OCI-LY3 (cell line): Measurements from ENCODE around the gene S100A7.

Source experiments
- H2AFZ ChIP-seq: fragments of 200-600, 300-600 bp; shearing (Covaris generic); 2 replicates; pipeline ENCODE4 v1.6.0; 2014; ENCODE audit warnings: antibody characterized with exemption, low read depth, low read length
- H3K27ac ChIP-seq: fragments of 200-600, 300-600 bp; sonication (generic); 2 replicates; pipeline ENCODE4 v1.5.1; 2014; ENCODE audit warnings: mild to moderate bottlenecking, low read length, moderate library complexity, mixed read lengths
- H3K27me3 ChIP-seq: fragments of 200-600, 300-600 bp; sonication (generic); 2 replicates; pipeline ENCODE4 v1.6.1; 2014; ENCODE audit warnings: low read depth, low read length, mixed read lengths
- H3K36me3 ChIP-seq: fragments of 200-600, 300-600 bp; sonication (generic); replicated peaks from 2 replicates; pipeline ENCODE3; 2014; ENCODE audit warnings: low read depth, low read length, mixed read lengths
- H3K4me1 ChIP-seq: fragments of 300-600, 200-600 bp; sonication (generic); 2 replicates; pipeline ENCODE4 v1.6.1; 2014; ENCODE audit warnings: low read length, mixed read lengths
- H3K4me2 ChIP-seq: fragments of 200-600, 300-600 bp; sonication (generic); 2 replicates; pipeline ENCODE4 v1.6.1; 2014; ENCODE audit warnings: low read length, mixed read lengths
- H3K4me3 ChIP-seq: fragments of 300-600, 200-600 bp; sonication (generic); 2 replicates; pipeline ENCODE4 v1.5.1; 2014; ENCODE audit warnings: antibody characterized with exemption, mild to moderate bottlenecking, low read length, moderate library complexity
- H3K79me2 ChIP-seq: fragments of 300-600, 200-600 bp; shearing (Covaris generic); 2 replicates; pipeline ENCODE4 v1.6.1; 2014; ENCODE audit warnings: mild to moderate bottlenecking, low read length, mixed read lengths
- H3K9ac ChIP-seq: fragments of 300-600, 200-600 bp; shearing (Covaris generic); 2 replicates; pipeline ENCODE4 v1.6.0; 2014; ENCODE audit warnings: mild to moderate bottlenecking, low read length, moderate library complexity
- H3K9me3 ChIP-seq: fragments of 200-600, 300-600 bp; shearing (Covaris generic); 2 replicates; pipeline ENCODE4 v1.6.1; 2014; ENCODE audit warnings: low read length, mixed read lengths; ENCODE audit not compliant: insufficient read depth
- H4K20me1 ChIP-seq: fragments of 200-600, 300-600 bp; sonication (generic); 2 replicates; pipeline ENCODE4 v1.6.1; 2016; ENCODE audit warnings: low read length, mixed read lengths; ENCODE audit not compliant: insufficient read depth
- EZH2phosphoT487 ChIP-seq: fragments of 200-600 bp; shearing (Covaris generic); IDR thresholded peaks from 2 replicates; pipeline ENCODE4 v1.6.1; 2018; ENCODE audit warnings: antibody characterized with exemption, mixed run types, low read depth
- TF ChIP-seq, protein P1 (sequence below): fragments of 200-600, 300-600 bp; sonication (generic); IDR thresholded peaks from 2 replicates; pipeline ENCODE4 v1.5.1; 2014; ENCODE audit warnings: antibody characterized with exemption, low read length, low read depth

Gene S100A7

DNA sequence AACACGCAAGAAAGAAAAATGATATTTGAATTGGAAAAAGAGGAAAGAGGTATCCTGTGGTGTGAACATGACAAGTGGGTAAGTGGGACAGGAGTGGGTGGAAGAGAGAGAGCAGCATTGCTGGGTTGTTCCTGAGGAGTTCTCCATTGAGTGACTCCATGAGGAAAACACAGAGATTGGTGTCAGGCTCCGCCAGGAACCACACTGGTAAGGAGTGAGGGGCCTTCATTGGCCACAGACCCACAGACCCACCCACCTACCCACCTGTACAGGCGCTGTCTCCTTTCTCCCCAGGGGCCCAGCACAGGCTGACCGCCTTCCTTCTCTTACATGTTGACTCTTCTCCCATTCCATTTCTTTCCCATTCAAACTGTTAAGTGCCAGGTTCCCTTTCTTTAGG is 23.2 kb downstream of the S100A7 start:
- no peak overlapping the region for H3K27ac ChIP-seq
- H3K79me2 ChIP-seq, result no peaks in the 10 kb centered on the region
- TF ChIP-seq EZH2phosphoT487, result no peak
- TF ChIP-seq, protein P1, sequence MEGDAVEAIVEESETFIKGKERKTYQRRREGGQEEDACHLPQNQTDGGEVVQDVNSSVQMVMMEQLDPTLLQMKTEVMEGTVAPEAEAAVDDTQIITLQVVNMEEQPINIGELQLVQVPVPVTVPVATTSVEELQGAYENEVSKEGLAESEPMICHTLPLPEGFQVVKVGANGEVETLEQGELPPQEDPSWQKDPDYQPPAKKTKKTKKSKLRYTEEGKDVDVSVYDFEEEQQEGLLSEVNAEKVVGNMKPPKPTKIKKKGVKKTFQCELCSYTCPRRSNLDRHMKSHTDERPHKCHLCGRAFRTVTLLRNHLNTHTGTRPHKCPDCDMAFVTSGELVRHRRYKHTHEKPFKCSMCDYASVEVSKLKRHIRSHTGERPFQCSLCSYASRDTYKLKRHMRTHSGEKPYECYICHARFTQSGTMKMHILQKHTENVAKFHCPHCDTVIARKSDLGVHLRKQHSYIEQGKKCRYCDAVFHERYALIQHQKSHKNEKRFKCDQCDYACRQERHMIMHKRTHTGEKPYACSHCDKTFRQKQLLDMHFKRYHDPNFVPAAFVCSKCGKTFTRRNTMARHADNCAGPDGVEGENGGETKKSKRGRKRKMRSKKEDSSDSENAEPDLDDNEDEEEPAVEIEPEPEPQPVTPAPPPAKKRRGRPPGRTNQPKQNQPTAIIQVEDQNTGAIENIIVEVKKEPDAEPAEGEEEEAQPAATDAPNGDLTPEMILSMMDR, result no peak
- peaks cover 67% of the 10 kb centered on the region for H3K27me3 ChIP-seq
- H3K4me3 ChIP-seq, result no peak overlapping the region
- H3K36me3 ChIP-seq, result no peaks in the 10 kb centered on the region
- H2AFZ ChIP-seq, result no peak overlapping the region
- H3K9me3 ChIP-seq, result no peaks in the 10 kb centered on the region
- no peaks in the 10 kb centered on the region for H4K20me1 ChIP-seq
- no peaks in the 10 kb centered on the region for H3K4me1 ChIP-seq
- no peak overlapping the region for H3K4me2 ChIP-seq
- no peak overlapping the region for H3K9ac ChIP-seq

DNA sequence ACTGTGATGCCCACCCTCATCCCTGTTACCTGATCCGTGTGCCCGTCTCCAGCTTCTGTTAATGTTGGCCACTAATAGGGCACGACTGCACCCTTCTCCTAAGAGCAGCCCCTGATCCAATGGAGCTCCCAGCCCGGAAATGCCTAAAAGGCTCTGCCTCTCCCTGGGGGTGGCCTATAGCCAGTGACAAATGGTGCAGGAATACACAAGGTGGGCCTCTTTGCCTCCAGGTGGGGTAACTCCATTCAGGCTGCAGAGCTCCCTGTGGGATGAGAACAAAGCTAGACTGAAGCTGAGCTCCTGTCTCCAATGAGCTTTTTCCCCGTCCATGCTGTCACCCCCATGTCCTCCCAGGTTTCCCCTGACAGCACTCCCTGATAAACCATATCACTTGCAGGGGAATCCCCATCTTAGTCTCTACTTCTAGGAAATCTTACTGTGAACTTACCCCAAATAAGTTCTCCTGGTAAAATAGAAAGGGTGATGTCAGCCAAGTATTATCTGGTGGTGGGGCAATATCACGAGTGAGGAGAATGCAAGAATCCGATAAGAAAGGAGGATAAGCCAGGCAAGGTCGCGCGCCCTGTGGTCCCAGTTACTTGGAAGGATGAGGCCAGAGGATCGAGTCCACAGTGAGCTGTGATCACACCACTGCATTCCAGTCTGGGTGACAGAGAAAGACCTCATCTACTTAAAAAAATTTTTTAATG is 25.6 kb downstream of the S100A7 start:
- no peak overlapping the region for H3K9ac ChIP-seq
- no peaks in the 10 kb centered on the region for H3K79me2 ChIP-seq
- H3K4me2 ChIP-seq, result no peak overlapping the region
- H3K27ac ChIP-seq, result no peak overlapping the region
- no peaks in the 10 kb centered on the region for H4K20me1 ChIP-seq
- H2AFZ ChIP-seq, result no peak overlapping the region
- no peak overlapping the region for H3K4me3 ChIP-seq
- H3K9me3 ChIP-seq, result no peaks in the 10 kb centered on the region
- H3K27me3 ChIP-seq, result peaks cover 72% of the 10 kb centered on the region
- H3K4me1 ChIP-seq, result no peaks in the 10 kb centered on the region
- H3K36me3 ChIP-seq, result no peaks in the 10 kb centered on the region
- TF ChIP-seq EZH2phosphoT487, result no peak
- TF ChIP-seq, protein P1, result no peak

DNA sequence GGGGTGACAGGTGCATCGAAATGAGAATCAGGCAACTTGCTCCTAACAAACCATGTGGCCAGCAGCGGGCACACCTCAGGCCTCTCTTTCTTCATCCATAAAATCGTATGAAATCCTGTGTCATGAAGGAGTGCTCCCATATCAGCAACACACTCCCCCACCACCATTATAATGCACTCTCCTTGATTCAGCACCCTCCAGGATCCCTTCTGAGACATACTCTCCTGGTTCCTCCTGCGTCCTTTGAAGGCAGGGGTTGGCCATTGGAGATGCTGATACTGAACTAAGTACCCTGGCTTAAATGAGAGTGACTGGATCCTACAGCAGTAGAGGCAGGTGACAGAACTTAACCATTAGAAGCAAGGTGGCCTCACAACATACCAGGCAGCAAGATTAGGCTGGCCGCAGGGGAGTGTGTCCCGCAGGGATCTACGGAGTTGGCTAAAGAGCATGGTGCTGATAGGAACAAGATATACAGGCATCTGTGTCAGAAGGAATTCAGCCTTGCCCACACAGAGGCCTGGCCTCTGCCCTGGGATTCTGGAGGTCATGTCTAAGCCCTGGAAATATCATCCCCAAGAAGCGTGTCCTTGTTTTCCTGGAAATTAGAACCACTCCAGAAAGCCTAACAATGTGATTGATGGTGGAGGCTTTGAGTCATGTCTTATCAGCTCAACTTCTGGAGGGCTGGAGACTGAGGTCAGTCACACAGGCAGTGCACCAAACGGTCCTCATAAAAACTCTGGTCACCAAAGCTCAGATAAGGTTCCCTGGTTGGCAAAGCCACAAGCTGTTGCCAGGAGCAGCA is 27.4 kb downstream of the S100A7 start:
- no peak for TF ChIP-seq EZH2phosphoT487
- TF ChIP-seq, protein P1, result no peak
- Histone ChIP-seq H3K27ac (no peak overlapping the region), H3K9me3 (no peaks in the 10 kb centered on the region), H3K4me1 (no peaks in the 10 kb centered on the region), H2AFZ (no peak overlapping the region), H3K36me3 (no peaks in the 10 kb centered on the region), H3K4me3 (no peak overlapping the region), H3K79me2 (no peaks in the 10 kb centered on the region), H3K27me3 (peaks cover 68% of the 10 kb centered on the region), H3K4me2 (no peak overlapping the region), H3K9ac (no peak overlapping the region), H4K20me1 (0 out of 2 replicates have a peak, but pooled peaks cover 5% of the 10 kb centered on the region)

DNA sequence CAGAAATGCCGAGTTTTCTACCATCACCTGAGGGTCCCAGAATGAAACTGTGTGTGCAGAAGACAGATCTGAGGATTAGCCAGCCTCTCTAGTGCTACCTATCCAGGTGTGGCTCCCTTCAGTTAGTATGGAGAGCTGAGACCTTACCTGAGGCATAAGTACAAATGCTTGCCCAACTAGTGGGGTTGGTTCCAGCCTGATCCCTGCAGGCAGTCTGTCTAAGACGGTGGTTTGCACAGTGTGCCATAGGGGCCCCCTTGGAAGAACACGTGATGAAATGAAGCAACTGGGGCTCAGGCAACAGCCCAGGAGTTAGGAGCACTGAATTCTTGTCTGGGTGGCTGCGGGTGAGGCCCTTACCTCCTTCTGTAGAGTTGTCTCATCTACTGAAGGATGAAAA is 28.5 kb downstream of the S100A7 start:
- no peaks in the 10 kb centered on the region for H3K4me1 ChIP-seq
- H3K79me2 ChIP-seq, result no peaks in the 10 kb centered on the region
- TF ChIP-seq EZH2phosphoT487, result no peak
- TF ChIP-seq, protein P1, result no peak

More for the DNA sequence above, 28.5 kb downstream of the S100A7 start:
- H4K20me1 ChIP-seq, result 0 out of 2 replicates have a peak, but pooled peaks cover 5% of the 10 kb centered on the region
- no peaks in the 10 kb centered on the region for H3K36me3 ChIP-seq
- H3K27me3 ChIP-seq, result peaks cover 64% of the 10 kb centered on the region
- no peaks in the 10 kb centered on the region for H3K9me3 ChIP-seq
- no peak overlapping the region for H3K4me2 ChIP-seq
- no peak overlapping the region for H3K4me3 ChIP-seq
- H3K9ac ChIP-seq, result no peak overlapping the region
- no peak overlapping the region for H3K27ac ChIP-seq
- H2AFZ ChIP-seq, result no peak overlapping the region
